Measurements from ENCODE around the gene CA12.

The CA12 gene

DNA sequence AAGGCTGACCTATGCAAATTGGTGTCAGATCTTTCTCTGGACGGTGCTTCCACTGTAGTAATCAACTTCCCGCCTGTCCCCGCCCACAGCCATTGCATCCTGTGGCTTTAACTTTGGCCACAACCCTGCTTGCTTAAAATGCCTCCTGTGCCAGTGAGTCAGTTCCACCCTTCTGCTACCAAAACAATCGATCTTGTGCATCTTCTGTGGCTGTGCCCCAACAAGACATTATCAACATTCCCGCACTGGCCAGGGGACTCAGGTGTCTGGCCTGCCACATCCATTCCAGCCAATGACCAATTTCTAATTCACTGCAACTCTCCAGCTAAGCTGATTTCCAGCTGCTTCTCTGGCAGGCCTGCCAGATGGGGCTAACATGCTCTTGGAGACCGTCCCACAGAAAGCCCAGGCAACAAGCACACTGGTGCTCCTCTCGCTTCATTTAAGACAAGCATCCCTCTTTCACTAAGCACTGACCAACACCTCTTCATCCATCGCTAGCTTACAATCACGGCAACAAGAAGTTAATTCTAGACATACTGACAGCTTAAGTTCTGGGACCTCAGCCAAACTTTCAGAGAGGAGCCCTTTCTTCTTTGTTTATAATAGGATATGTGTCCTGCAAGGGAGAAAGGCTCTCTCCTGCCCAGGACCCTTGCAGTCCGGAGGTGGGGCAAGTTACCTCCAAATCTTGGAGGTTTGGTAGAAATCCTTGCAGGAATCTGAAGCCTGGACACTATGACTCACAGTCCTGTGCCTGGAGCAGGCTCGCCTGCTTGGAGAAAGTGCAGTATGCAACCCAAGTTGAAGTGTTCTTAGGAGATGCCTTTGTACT is 6.7 kb downstream of the CA12 start:
- peak; percentile 87 for DNase-seq (ENCODE audit: low read depth, low spot score)

DNA sequence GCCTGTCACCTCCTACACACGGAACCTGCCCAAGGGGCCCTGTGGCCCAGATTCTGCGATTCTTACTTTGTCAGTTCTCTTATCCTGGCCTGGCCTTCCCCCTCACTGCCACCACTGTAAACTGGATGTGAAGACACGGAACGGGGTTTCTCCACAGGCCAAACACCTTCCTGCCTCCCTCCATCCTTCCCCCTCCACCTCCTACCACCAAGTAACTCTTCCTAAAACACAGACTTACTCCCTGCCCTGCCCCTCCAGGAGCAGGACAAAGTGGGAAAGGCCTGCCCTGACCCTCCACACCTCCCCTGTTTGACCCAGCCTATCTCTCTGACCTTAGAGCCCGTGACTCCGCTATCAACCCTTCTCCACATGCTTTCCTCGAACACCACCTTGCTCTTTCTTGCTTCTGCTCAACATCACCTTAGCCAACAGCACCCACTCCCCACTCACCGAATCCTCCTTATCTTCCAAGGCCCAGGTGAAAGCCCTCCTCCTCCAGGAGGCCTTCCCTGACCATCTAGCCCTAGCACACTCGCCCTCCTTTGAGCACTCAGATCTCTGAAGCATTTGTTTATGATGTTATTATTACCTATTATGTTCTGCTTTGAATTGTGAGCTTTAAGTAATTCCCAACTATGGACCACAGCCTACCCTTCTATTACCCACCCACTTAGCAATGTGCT is 7.6 kb downstream of the CA12 start:
- DNase-seq (ENCODE audit: low read depth, low spot score): no peak

DNA sequence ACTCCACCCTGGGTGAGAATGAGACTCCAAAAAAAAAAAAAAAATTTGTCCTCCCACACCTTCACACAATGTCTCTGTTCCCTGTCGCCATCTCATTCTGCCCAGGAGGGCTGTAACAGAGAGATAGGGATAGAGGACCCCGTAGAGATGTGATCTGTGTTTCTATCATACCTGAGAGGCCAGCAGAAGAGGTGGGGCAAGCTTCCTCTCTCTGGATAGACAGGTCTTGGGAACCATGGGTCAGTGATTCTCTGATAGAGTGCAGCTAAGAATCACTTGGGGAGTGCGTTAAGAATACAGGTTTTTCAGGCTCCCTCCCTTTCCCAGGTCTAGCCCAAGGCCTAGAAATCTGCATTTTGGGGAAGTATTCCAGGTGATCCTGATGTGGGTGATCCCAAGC is 8.3 kb downstream of the CA12 start:
- no peak for DNase-seq (ENCODE audit: low read depth, low spot score)

DNA sequence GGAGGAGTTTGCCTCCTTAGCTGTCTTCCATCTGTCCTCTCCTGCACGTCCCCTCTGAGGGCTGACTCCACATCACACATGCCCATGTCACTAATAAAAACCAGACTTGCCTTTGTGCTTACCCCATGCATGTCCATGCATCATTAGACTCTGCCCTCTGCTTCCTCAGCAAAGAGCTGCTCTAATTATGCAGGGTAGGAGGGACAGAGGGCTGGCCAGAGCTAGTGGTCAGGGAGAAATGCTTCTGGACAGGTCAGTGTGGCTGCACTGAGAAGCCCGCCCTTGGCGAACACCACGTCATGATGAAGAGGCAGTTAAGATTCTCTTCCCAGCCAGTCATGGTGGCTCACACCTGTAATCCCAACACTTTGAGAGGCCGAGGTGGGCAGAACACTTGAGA is 8.9 kb downstream of the CA12 start:
- no peak for DNase-seq (ENCODE audit: low read depth, low spot score)

DNA sequence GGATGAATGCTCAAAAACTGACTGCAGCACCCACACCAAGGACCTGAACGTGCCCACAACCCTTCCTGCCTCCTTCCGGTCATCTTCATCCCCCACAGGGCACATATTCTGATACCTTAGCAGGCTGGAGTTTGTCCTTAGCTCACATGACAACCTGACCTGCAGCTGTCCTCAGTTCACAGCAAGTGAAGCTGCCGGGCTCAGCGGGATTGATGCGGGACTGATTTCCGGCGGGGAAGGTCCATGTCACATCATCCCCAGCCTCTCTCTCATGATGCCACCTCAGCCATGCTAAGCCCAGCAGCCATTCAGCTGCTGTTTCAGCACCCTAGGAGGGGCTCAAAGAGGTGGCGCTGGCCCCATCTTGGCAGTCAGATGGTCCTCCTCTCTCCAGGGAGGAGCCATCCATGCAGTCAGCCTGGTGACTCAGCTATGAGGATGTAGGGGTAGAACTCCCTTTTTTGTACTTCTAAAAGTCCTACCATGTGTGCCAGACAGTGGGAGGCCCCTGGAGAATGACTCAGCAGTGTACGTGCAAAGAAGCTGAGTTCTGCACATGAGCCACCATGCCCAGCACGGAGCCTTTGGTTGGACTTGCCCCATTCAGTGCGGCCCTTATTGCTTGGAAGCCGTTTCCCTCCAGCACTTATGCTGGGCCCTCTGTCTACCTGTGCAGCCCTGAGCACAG is 9.5 kb downstream of the CA12 start:
- peak; percentile 90 for DNase-seq (ENCODE audit: low read depth, low spot score)

DNA sequence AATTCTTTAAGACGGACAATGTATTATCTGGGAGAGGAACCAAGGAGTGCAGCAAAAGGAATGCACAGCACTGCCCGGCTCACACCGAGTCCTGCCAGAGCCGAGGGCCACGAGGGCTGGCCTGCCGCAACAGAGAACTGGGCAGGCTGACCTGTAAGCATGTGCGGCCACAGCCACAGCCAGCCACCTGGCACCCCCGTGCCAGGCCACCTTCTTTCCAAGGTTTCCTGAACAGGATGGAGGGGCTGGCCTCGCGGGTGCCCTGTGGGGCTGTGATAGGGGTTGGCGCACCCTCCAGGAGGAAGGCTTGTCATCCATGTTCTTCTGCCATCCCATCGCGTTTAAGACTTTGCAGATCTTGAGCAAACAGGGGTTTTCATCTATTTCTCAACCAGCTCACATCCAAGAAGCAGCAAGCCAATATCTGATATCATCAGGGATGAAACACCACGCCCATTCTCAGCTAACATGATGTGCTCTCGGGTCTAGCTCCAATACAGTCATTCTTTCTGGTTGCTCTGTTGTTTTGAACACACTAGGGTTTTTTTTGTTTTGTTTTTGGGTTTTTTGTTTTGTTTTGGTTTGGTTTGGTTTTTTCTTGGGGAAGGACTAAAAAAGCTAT is 10.2 kb downstream of the CA12 start:
- DNase-seq (ENCODE audit: low read depth, low spot score): no peak

DNA sequence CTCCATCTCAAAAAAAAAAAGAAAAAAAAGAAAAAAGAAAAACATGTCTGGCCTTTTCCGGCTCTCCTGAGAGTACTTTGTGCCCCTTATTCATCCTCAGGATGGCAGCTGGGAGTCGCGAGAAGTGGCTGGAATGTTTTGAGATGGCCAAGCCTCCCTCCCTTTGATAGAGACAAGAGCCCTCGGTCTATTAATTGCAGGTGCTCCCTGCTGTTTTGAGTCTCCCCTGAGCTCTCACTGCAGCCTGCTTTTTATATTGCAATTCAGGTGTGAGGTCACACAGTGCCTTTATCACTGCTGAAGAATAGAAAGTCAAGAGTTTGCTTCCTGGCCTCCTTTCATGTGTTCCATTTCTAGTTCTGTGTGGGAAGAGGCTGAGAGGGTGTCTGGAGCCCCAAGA is 10.9 kb downstream of the CA12 start:
- no peak for DNase-seq (ENCODE audit: low read depth, low spot score)

DNA sequence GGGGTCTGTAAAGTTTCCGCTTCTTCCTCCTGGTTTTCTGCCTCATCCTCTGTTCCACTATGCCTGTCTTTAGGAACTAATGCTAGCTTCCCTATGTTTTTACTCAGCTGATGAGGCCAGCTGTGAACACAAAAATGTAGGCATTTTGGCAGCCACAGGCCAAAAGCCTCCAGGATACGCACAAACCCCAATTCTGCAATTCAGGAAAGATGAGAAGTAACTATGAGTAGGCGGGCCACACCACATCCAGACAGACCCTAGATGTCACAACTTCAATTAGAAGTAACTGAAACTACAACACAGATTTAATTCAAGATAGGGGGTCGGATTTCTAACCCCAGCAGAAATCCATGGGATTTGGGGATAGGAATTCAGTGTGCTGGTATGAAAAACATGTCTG is 11.9 kb downstream of the CA12 start:
- DNase-seq (ENCODE audit: low read depth, low spot score): no peak

DNA sequence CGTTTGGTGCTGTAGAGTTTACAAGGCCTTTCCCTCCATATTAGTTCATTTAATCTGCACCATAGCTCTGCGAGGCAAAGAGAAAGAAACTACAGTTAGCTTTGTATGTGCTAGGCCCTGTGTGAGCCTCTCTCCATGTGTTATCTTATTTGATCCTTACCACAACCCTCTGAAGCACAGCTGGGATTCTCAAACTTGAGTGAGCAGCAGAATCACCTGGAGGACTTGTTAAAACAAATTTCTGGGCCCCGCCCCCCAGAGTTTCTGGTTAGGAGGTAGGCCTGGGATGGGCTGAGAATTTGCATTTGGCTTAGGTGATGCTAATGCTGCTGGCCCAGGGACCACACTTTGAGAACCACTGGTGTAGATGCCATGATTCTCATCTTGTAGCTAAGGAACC is 12.3 kb downstream of the CA12 start:
- no peak for DNase-seq (ENCODE audit: low read depth, low spot score)

DNA sequence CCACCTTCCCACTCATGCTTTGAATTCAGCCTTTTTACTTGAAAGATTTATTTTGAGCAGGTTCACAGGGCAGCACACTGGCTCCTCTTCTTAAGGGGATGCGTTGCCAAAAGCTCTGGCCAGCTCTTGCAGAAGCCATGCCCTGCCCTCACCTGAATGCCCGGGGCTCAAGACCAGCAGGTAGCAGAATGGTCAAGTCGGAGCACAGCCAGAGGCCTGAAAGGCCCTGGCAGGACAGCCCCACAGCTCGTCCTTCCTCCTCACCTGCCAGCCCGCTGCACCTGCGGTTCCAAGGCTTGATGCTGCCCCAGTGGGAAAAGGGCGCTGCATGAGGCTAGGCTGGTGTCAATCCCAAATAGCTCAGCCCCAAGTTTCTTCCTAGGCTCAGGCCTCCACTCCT is 13.1 kb downstream of the CA12 start:
- DNase-seq (ENCODE audit: low read depth, low spot score): no peak

DNA sequence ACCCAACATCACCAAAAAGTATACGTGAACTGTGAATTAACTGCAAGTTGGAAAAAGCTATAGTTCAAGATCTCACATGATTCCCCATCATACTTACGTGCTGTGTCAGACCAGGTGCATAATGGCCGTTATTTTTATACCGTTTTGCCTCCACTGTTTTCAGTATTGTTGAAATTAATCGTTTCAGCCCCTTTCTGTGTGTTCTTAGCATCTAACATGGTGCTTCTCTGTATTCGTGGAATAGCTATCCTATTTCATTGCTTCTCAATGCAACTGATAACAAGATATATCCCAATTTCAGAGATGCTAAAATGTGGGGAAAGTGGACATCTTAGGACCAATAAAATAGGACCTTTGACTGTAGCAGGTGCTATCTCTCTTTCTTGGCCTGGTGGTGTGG is 13.7 kb downstream of the CA12 start:
- DNase-seq (ENCODE audit: low read depth, low spot score): no peak

DNA sequence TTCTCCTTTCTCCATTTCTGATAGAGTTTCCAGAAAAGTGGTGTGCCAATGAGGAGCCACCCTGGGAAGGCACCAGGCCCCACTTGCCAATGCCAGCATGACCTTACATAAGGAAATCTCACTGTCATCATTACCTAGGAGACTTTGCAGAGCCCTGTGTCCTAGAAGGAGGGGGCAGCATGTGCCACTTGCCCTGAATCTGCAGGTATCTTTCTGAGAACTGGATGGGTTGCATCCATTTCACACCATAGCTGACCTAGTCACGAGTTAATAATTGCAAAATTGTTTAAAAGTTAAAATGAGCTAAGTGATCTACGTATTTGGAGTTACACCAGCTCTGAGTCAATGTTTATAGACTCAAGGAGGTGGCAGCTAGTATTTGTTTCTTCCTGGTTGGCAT is 14.3 kb downstream of the CA12 start:
- no peak for DNase-seq (ENCODE audit: low read depth, low spot score)

DNA sequence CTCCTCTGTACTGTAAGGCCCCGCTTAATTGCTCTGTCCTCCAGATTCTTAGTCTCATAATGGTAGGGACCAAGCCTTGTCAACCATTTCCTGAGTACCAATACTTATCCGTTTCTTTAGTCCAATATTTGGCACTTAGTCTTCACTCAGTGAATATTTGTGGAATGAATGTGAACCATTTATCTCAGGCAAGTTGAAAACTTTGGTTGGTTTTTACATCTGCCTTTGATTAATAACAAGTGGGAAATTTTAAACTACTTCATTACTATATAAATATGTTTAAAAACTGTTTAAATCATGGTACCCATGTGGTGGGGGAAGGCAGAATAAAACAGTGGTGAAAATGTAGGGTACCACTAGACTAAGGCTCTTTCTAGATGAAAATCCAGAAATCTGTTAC is 15.2 kb downstream of the CA12 start:
- no peak for DNase-seq (ENCODE audit: low read depth, low spot score)

DNA sequence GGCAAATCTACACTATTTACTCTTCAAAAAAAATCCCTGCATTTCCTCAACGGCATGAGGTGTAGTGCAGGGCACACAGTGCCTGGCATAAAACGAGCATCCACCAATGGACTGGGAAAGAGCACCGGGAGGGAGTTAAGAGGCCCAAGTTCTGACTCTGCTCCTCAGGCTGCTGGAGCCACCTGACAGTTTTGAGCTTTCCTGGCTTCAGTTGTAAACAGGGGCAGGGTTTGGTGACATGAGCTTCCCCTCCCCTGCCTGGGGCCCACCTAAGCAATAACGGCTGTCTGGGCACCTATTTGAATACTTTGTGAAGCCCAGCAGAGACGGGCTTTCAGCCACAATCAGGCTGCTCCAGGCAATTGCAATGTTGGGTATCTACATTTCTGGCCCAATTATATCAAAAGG is 16.4 kb downstream of the CA12 start:
- no peak for DNase-seq (ENCODE audit: low read depth, low spot score)

DNA sequence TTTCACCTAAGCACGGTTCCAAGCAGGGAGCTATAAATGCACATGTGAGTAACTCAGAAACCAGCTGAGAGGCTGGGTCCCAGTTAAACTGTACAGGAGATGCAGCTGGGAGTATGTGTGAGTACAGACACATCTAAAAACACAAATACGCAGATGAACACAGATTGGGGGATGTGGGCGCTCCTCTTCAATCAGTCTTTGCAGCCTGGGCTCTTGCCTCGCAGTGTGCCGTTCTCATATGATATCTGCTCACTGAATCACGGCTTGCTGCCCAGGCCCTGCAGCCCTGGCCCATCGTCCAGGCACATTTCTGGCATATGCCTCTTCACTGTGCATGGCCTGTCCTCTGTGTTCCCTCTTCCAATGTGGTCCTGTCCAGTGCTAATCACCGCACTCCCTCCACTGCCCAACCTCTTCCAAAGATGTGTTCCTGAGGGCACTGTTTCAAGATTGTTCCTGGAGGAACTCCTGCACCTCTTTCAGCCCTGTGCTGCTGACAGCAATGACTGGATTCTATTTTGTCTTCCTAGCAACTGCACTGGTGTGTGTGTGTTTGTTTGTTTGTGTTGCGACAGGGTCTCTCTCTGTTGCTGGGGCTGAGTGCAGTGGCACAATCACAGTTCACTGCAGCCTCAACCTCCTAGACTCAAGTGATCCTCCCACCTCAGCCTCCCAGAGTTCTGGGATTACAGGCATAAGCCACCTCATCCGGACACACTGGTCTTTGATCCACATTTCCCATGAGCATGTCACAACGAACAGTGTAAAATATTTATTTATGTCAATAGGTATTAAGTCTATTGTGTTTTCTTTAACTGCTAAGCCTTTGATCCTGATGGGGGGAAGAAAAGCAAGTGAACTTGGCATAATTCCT is 17.0 kb downstream of the CA12 start:
- no peak for DNase-seq (ENCODE audit: low read depth, low spot score)

DNA sequence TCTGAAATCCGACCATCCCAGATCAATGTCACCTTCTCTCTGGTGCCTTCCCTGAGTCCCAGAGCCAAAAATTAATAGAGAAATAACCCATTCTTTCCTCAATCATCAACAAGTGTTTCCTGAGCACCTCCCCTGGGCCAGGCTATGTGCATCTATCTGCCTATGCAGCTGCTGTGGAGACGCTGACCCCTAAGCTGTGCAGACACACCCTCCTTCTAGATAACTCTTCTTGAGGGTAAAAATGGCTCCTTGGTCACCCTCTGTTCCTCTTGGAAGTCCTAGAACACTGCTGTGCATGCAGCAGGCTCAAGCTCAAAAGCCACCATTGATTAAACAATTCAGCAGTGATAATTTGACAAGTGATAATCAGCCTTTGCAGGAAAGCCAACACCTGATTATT is 18.4 kb downstream of the CA12 start:
- no peak for DNase-seq (ENCODE audit: low read depth, low spot score)

DNA sequence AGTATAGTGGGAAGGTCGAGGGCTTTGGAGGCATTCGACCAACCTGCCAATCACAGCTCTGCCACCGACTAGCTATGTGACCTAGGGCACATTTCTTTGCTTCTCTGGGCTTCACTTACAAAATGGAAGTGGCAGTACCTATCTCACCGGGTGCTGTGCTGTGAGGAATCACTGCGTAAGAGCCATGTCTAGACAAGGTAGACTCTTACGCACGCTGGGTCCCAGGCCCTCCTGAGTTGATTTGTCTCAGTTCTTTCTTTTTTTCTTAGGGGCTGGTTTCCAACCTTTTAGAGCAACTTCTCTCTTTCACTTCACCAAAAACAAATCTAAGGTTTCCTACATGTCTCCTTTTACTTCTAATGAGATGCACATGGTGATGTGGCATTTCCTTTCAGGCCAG is 18.8 kb downstream of the CA12 start:
- DNase-seq (ENCODE audit: low read depth, low spot score): no peak

DNA sequence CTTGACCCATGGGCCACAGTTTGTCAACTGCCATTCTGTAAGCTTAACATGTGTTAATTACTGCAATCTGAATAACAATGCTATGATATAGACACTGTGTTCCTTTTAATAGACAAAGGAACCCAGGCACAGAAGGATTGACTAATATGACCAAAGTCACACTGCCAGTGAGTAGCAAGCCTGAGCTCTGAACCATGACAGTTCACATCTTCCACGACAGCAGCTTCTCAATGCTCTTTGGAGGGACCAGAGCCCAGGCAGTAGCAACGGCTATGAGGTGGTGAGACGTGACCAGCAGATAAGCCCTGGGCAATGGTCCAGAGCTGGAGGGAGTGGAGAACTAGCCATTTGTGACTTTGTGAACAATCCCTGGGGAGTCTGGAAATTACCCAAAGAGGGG is 19.4 kb downstream of the CA12 start:
- DNase-seq (ENCODE audit: low read depth, low spot score): peak; percentile 65

DNA sequence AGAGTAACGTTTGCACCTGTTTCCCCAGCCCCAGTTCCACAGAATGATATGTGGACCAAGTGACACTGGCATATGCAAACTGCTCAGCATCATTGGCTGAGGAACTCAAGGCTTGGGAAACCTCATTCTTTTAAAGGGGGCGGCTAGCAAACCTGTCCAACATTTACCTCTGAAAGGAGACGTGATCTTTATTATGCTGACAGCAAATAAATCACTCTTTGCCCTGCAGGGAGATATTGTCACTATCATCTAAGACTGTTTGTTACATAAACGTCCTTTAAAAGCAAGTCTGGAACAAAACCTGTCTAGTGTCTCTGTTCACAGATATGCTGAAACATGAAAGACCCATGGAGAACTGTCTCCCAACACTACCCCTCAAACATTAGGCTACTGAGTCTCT is 21.5 kb downstream of the CA12 start:
- no peak for DNase-seq (ENCODE audit: low read depth, low spot score)

DNA sequence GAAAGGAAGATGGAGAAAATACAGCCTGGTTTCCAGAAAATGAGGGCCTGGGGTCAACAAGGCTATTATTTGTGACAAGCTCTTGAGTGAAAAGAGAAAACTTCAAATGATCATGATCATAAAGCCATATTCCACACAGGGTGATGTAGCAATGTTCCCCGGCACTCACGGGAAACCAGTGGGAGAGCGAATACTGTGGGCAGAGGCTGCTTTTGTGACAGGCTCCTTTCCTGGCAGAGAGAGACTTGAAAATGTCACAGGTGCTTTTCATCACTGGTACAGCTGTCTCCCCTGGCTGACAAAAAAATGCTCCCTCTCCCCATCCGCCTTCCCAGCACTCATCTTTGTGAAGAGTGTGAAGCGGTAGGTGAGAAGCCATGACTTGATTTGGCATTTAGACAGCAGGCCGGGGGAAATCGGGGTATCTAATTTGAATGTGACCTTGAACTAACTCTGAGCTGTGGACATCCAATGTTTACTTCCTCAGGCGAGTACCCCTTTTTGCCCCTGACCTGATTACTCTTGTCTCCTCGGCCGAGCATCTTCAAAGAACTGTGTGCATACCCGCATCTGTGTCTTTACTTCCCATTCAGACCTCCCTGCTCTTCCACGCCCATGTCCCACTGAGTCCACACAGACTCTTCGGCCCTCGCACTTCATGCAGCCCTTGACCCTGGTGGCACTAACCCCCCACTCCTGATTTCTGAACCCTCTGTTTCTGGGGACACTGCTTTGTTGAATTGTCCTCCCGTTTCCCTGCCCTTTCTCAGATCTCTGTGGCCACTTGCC is 23.2 kb downstream of the CA12 start:
- no peak for DNase-seq (ENCODE audit: low read depth, low spot score)

DNA sequence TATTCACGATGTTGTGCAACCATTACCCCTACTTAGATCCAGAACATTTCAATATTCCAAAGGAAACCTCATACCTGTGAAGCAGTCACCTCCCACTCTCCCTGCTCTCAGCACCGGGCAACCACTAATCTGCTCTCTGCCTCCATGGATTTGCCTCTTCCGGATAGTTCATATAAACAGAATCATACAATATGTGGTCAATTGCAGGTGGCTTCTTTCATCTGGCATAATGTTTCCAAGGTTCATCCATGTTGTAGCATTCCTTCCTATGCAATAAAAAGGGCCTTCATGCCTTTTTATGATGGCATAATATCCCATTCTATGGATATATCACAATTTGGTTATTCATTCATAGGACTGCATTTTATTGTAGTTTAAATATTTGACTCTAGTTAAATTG is 23.9 kb downstream of the CA12 start:
- no peak for DNase-seq (ENCODE audit: low read depth, low spot score)

All from astrocyte of the hippocampus (primary cell).